DND-41 (cell line): ENCODE data around the gene PRPF6.

Source experiments
- CTCF ChIP-seq: IDR thresholded peaks from 2 replicates; pipeline ENCODE4 v1.5.1; 2012; ENCODE audit warnings: borderline replicate concordance, low read length, moderate library complexity, mild to moderate bottlenecking; ENCODE audit not compliant: poor library complexity, severe bottlenecking; ENCODE audit errors: extremely low read depth
- EZH2 ChIP-seq: IDR thresholded peaks from 3 replicates; pipeline ENCODE4 v1.6.1; 2012; ENCODE audit warnings: borderline replicate concordance, low read depth, mild to moderate bottlenecking, moderate library complexity, low read length, inconsistent platforms; ENCODE audit not compliant: severe bottlenecking

- TF ChIP-seq CTCF (no peak), EZH2 (no peak)
Observed at GRCh38 chr20:64003960-64004725, 23.2 kb downstream of the PRPF6 start.
